K562 (cell line): ENCODE results near the gene SLC25A45. TPM values are rescaled to one million over a fixed set of nuclear protein-coding genes. Genes with fewer than 3 reads are reported as not detected.

Experiments
- CC2D1A ChIP-seq: fragments of 450-650 bp; IDR thresholded peaks from 2 replicates; pipeline ENCODE4 v1.6.1; 2017; ENCODE audit warnings: mild to moderate bottlenecking
- CXXC5 ChIP-seq: fragments of 250-450 bp; sonication (Bioruptor Pico); IDR thresholded peaks from 2 replicates; pipeline ENCODE4 v1.8.0; 2022; ENCODE audit warnings: inconsistent platforms, mild to moderate bottlenecking, moderate library complexity
- DPF2 ChIP-seq: fragments of 450-650 bp; IDR thresholded peaks from 2 replicates; pipeline ENCODE4 v1.6.1; 2016
- ETV5 ChIP-seq: sonication (generic); formaldehyde crosslinking; IDR thresholded peaks from 2 replicates; pipeline ENCODE4 v1.4.0; 2020; ENCODE audit warnings: low read depth, mild to moderate bottlenecking, missing genetic modification reagents
- FOXA3 ChIP-seq, 2 experiments: fragments of 450-650 bp in 1 of 2; sonication (generic) in 1 of 2; formaldehyde crosslinking; IDR thresholded peaks in 1 of 2; conservative IDR thresholded peaks in 1 of 2; 2 replicates each; pipeline versions ENCODE4 v1.4.0 to v1.8.0; 2020 to 2022; ENCODE audit warnings: mild to moderate bottlenecking in 2 of 2, missing genetic modification reagents in 1 of 2
- KAT7 ChIP-seq: sonication (generic); formaldehyde crosslinking; IDR thresholded peaks from 2 replicates; pipeline ENCODE4 v1.8.0; 2022; ENCODE audit warnings: missing genetic modification reagents, mild to moderate bottlenecking, borderline replicate concordance
- KLF13 ChIP-seq: fragments of 450-650 bp; IDR thresholded peaks from 2 replicates; pipeline ENCODE4 v1.6.1; 2016; ENCODE audit warnings: missing genetic modification characterization, low read depth, mild to moderate bottlenecking, missing compliant biosample characterization, moderate library complexity, borderline replicate concordance
- KLF6 ChIP-seq: fragments of 250-450 bp; sonication (Bioruptor Pico); IDR thresholded peaks from 2 replicates; pipeline ENCODE4 v1.4.0; 2020; ENCODE audit warnings: mild to moderate bottlenecking, moderate library complexity, borderline replicate concordance
- MAFG ChIP-seq: fragments of 450-650 bp; conservative IDR thresholded peaks from 2 replicates; pipeline ENCODE4 v1.6.1; 2016; ENCODE audit warnings: missing genetic modification characterization, missing compliant biosample characterization
- MNT ChIP-seq, 2 experiments: fragments of 450-650 bp; conservative IDR thresholded peaks; 2 replicates each; pipeline ENCODE4 v1.6.1; 2017; ENCODE audit warnings: mild to moderate bottlenecking in 2 of 2, moderate library complexity in 2 of 2
- POLR2G ChIP-seq: fragments of 200-400 bp; formaldehyde crosslinking; IDR thresholded peaks from 2 replicates; pipeline ENCODE4 v1.6.1; 2017; ENCODE audit warnings: low read depth, mild to moderate bottlenecking, antibody characterized with exemption, low read length, moderate library complexity
- SMAD1 ChIP-seq: fragments of 150-350 bp; IDR thresholded peaks from 2 replicates; pipeline ENCODE4 v1.6.1; 2014; ENCODE audit warnings: low read length, low read depth; ENCODE audit not compliant: partially characterized antibody
- SMAD2 ChIP-seq: fragments of 150-350 bp; IDR thresholded peaks from 2 replicates; pipeline ENCODE4 v1.6.1; 2014; ENCODE audit warnings: low read depth, mild to moderate bottlenecking, low read length
- TBP ChIP-seq: optimal IDR thresholded peaks from 2 replicates; pipeline ENCODE3; 2011; ENCODE audit warnings: low read depth, low read length, improper control_type of control experiment
- U2AF2 ChIP-seq: fragments of 200-400 bp; formaldehyde crosslinking; optimal IDR thresholded peaks from 2 replicates; pipeline ENCODE3; 2017; ENCODE audit warnings: low read depth, mild to moderate bottlenecking, low read length
- ZNF263 ChIP-seq: sonication (generic); formaldehyde crosslinking; IDR thresholded peaks from 2 replicates; pipeline ENCODE4 v1.8.0; 2022; ENCODE audit warnings: mild to moderate bottlenecking, missing genetic modification reagents, borderline replicate concordance
- ZNF644 ChIP-seq: fragments of 200-800 bp; sonication (Bioruptor generic); IDR thresholded peaks from 2 replicates; pipeline ENCODE4 v1.6.1; 2016; ENCODE audit warnings: low read depth, missing genetic modification characterization, missing compliant biosample characterization
- ZNF780A ChIP-seq: fragments of 250-450 bp; sonication (Bioruptor Pico); IDR thresholded peaks from 2 replicates; pipeline ENCODE4 v1.5.0; 2021; ENCODE audit warnings: mild to moderate bottlenecking
- polyA plus RNA-seq, 8 experiments: library from polyadenylated mRNA; depleted of rRNA in 4 of 8; stranded (reverse) in 5 of 8; unstranded in 3 of 8; fragments of >200 nt; fragmentation: Nextera tagmentation in 2 of 8; fragmentation: Illumina TruSeq in 1 of 8; extraction: Ambion mirVana in 2 of 8; extraction: Trizol in 1 of 8; gene quantifications; 2 replicates each; pipeline versions ENCODE4 v1.2.1 to v1.2.3, GENCODE V29; 2011 to 2014; ENCODE audit warnings: inconsistent platforms in 1 of 8, missing spikeins in 1 of 8
- total RNA-seq, 7 experiments: library from RNA; depleted of rRNA in 6 of 7; stranded (reverse); fragments of >200 nt in 6 of 7; fragmentation: Illumina TruSeq in 2 of 7; extraction: Trizol in 2 of 7; gene quantifications; 2 replicates each; pipeline versions ENCODE4 v1.2.1 to v1.2.3, GENCODE V29; 2011 to 2021; ENCODE audit warnings: low replicate concordance in 1 of 7
- TF ChIP-seq, protein P1 (sequence below), 2 experiments: fragments of 450-650 bp; IDR thresholded peaks; 2 replicates each; pipeline ENCODE4 v1.6.1; 2018; ENCODE audit warnings: mild to moderate bottlenecking in 2 of 2, low read depth in 1 of 2; ENCODE audit not compliant: partially characterized antibody in 2 of 2
- TF ChIP-seq, protein P2 (sequence below), 2 experiments: fragments of 200-800 bp in 1 of 2; sonication (Bioruptor generic) in 1 of 2; sonication (generic) in 1 of 2; formaldehyde crosslinking in 1 of 2; IDR thresholded peaks in 1 of 2; conservative IDR thresholded peaks in 1 of 2; 2 replicates each; pipeline versions ENCODE4 v1.5.0 to v1.6.1; 2016 to 2020; ENCODE audit warnings: missing compliant biosample characterization in 1 of 2, missing genetic modification characterization in 1 of 2, missing genetic modification reagents in 1 of 2

SLC25A45 gene
- total and polyA plus RNA-seq, 9 of the 15 experiments (the other 6 are each of a cell fraction or from before 2014, with no cell fraction given): 0.15 to 2.3 (median 0.68) TPM

GRCh38 chr11:65382033-65382803 lies at the start of gene SLC25A45 (continued):
- TF ChIP-seq MAFG (tag) (no peak), U2AF2 (no peak), SMAD2 (no peak), FOXA3 (CRISPR knock-in tag; conservative IDR thresholded peaks at IDR 0.05 in 1 of 2, IDR thresholded peaks at IDR 0.05 in 1 of 2) (peak; percentile 28 to 84; a peak in 2 of 4 replicates), KLF6 (CRISPR knock-in tag) (peak; percentile 44; the same call in 1 of the 2 replicates), POLR2G (peak; percentile 96), MNT (conservative IDR thresholded peaks at IDR 0.05) (peak; percentile 89 to 94), CXXC5 (CRISPR knock-in tag) (peak; percentile 91), ZNF780A (CRISPR knock-in tag) (no peak), TBP (peak; percentile 62), SMAD1 (peak; percentile 52), CC2D1A (peak; percentile 74), KAT7 (CRISPR knock-in tag) (peak; percentile 83; the same call in 1 of the 2 replicates), DPF2 (peak; percentile 97), KLF13 (tag) (0 out of 2 replicates have a peak, but pooled peaks have one; percentile 33), ZNF263 (CRISPR knock-in tag) (peak; percentile 89), ZNF644 (tag) (0 out of 2 replicates have a peak, but pooled peaks have one; percentile 2), ETV5 (CRISPR knock-in tag) (peak; percentile 84; the same call in 1 of the 2 replicates)
- TF ChIP-seq, protein P1, sequence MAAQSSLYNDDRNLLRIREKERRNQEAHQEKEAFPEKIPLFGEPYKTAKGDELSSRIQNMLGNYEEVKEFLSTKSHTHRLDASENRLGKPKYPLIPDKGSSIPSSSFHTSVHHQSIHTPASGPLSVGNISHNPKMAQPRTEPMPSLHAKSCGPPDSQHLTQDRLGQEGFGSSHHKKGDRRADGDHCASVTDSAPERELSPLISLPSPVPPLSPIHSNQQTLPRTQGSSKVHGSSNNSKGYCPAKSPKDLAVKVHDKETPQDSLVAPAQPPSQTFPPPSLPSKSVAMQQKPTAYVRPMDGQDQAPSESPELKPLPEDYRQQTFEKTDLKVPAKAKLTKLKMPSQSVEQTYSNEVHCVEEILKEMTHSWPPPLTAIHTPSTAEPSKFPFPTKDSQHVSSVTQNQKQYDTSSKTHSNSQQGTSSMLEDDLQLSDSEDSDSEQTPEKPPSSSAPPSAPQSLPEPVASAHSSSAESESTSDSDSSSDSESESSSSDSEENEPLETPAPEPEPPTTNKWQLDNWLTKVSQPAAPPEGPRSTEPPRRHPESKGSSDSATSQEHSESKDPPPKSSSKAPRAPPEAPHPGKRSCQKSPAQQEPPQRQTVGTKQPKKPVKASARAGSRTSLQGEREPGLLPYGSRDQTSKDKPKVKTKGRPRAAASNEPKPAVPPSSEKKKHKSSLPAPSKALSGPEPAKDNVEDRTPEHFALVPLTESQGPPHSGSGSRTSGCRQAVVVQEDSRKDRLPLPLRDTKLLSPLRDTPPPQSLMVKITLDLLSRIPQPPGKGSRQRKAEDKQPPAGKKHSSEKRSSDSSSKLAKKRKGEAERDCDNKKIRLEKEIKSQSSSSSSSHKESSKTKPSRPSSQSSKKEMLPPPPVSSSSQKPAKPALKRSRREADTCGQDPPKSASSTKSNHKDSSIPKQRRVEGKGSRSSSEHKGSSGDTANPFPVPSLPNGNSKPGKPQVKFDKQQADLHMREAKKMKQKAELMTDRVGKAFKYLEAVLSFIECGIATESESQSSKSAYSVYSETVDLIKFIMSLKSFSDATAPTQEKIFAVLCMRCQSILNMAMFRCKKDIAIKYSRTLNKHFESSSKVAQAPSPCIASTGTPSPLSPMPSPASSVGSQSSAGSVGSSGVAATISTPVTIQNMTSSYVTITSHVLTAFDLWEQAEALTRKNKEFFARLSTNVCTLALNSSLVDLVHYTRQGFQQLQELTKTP (IDR thresholded peaks at IDR 0.05; ENCODE audit: low read depth in 1 of 2, partially characterized antibody in 2 of 2): peak; percentile 14 to 71
- TF ChIP-seq, protein P2, sequence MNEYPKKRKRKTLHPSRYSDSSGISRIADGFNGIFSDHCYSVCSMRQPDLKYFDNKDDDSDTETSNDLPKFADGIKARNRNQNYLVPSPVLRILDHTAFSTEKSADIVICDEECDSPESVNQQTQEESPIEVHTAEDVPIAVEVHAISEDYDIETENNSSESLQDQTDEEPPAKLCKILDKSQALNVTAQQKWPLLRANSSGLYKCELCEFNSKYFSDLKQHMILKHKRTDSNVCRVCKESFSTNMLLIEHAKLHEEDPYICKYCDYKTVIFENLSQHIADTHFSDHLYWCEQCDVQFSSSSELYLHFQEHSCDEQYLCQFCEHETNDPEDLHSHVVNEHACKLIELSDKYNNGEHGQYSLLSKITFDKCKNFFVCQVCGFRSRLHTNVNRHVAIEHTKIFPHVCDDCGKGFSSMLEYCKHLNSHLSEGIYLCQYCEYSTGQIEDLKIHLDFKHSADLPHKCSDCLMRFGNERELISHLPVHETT (CRISPR knock-in tag; conservative IDR thresholded peaks at IDR 0.05 in 1 of 2, IDR thresholded peaks at IDR 0.05 in 1 of 2): 0 out of 4 replicates have a peak, but pooled peaks of 1 of the 2 experiments have one; percentile 23
